GM21447 (cell line): ENCODE measurements around the gene FOXO6.

Source experiments
- ATAC-seq: cut with Tn5 transposase; IDR thresholded peaks from one replicate; pipeline ENCODE4 v1.9.1; 2021; ENCODE audit not compliant: unreplicated experiment

Gene FOXO6

GRCh38 chr1:41400225-41400624 is 39.0 kb downstream of the FOXO6 start:
- no peak for ATAC-seq

- ATAC-seq: no peak
These were observed 40.7 kb downstream of the FOXO6 start for GRCh38 chr1:41401899-41402298.

DNA sequence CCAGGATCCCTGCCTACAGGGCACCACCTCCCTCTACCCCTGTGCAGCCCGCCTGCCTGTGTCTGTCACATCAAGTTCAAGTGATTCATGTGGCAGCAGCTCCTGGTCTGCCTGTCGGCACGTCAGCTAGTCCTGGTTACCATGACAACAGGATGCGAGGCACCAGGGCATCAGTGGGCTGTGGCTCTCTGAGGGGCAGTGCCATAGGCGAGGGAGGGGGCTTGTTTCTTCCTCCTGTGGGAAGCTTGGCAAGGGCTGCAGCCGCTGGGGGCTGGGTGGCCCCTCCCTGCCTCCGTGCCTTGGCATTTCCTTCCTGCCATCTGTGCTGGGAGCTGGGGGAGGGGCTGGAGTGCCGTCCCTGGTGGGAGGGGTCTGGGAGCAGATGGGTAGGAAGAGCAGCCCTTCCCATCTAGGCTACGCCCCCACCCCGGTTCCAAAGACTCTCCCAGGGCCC is 43.1 kb downstream of the FOXO6 start:
- ATAC-seq: no peak

- no peak for ATAC-seq
These were observed 46.5 kb downstream of the FOXO6 start for GRCh38 chr1:41407664-41408252.

DNA sequence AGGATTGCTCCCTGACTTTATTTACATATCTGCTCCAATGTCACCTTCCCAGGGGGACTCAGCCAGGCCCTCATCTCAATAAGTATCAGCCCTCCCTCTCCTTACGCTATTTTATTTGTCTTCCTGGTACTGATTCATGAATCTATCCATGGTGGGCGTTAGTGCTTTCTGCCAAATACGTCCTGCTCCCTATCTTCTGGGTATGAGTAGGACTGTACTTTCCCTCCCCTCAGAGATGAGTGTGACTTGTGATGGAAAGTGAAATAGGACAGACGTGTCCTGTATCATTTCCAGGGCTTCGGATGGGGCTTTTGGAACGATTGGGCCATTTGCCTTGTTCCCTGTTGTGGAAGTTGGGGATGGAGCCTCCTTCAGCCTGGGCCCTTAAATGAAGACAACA is 47.5 kb downstream of the FOXO6 start:
- no peak for ATAC-seq

DNA sequence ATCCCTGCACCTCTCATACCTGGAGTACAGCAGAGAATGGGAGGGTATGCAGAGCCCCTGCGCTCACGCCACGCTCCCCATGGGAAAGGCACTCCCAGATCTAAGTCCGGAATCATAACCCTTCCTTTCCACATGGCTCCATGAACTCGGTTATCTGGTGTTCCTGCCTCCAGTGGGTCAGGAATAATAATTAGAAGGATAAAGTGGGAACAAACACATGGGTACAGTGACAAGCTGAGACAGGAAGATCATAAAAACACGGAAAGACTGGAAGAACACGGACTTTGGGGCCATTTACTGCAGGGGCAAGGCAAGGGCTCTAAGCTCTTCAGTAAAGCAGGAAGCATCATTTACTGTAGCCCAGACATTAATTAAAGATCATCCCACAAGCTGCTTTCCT is 48.6 kb downstream of the FOXO6 start:
- no peak for ATAC-seq

DNA sequence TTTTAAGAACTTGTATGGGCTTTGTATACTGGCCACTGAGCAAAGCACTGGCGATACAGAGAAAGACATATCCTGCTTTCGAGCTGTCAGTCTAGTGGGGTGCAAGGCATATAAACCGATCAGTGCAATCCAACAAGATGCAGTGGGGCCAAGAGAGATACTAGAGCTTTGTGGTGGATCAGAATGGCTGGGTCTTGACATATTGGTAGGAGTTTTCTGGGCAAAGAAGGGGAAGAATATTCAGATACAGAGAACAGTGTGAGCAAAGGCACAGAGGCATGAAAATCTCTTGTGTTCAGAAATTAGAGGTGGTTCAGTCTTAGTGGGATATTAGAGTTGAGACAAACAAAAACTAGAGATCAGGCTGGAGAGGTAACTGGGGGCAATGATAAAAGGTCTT is 49.2 kb downstream of the FOXO6 start:
- ATAC-seq: no peak

- ATAC-seq: no peak
These were observed 50.0 kb downstream of the FOXO6 start for GRCh38 chr1:41411229-41411628.

GRCh38 chr1:41412748-41413147 is 51.5 kb downstream of the FOXO6 start:
- ATAC-seq: no peak

- ATAC-seq: no peak
These were observed 52.6 kb downstream of the FOXO6 start for GRCh38 chr1:41413748-41414281.

DNA sequence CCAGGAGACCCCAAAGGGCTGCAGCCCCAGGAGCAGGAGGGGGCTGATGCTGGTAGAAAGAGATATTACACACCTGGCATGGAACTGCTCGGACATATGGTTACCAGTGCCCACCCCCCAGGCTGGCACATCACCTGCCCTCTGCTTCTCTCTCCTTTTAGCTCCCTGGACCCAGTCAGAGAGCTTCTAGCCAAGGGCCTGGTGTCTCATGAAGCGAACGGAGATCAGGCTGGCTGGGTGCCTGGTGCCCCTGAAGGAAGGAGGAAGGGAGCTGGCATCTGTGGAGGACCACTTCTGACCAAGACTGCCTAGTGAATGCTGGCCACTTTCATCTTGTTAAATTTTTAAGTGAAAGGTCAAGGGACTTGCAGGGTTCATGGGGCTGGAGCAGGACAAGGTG is 53.1 kb downstream of the FOXO6 start:
- no peak for ATAC-seq

GRCh38 chr1:41414716-41415306 is 53.6 kb downstream of the FOXO6 start:
- ATAC-seq: no peak

DNA sequence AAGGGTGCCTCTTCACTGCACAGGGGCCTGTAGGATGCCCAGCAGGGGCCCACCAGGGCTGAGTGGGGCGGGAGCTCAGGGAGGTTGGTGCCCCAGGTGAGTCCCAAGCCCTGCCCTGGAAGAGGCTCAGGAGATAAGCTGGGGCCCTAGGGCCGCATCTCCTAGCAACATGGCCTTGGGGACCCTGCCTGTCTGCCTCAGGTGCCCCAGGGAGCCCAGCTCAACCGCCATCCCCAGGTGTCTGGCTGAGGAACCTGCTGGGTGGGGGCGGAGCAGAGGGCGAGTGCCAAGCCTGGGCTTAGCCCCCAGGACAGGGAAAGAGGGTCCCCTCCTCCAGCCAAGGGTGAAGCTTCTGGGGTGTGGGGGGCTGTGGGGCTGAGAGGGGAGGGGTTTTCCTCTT is 54.8 kb downstream of the FOXO6 start:
- no peak for ATAC-seq

GRCh38 chr1:41416552-41417334 is 55.5 kb downstream of the FOXO6 start:
- ATAC-seq: no peak

DNA sequence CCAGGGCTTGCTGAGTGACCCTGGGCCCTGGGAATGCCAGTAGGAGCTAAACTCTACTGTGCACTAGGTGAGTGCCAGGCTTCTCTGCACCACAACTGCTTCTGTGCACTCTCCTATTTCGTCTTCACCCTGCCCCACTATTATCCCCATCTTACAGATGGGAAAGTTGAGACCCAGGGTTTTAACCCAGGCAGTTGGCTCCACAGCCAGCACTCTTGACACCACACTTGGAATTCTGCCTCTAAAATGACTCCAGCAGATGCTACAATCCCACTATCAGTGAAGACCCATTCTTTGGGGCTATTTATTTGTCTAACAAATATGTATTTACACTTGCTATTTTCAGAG is 56.1 kb downstream of the FOXO6 start:
- no peak for ATAC-seq

DNA sequence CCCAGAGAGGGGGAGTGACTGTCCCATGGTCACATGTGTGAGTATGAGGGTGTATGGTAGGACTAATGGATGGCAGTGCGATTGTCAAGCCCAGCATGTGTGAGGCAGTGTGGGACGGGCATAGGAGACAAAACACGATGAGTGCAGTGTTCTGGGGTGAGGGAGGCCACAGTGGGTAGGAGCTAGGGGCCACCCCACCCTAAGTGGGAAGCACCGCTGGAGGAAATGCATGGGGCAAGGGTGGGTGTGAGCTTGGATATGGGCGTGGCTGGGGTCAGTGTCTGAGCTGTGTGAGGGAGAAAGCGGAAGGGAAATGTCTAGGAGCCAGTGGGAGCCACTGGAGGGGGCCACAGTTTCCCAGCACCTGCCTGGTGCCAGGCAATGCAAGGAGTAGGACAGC is 56.5 kb downstream of the FOXO6 start:
- ATAC-seq: no peak

- no peak for ATAC-seq
These were observed 57.8 kb downstream of the FOXO6 start for GRCh38 chr1:41418857-41419583.

GRCh38 chr1:41419584-41420295 is 58.5 kb downstream of the FOXO6 start:
- ATAC-seq: no peak

GRCh38 chr1:41420351-41420750 is 59.1 kb downstream of the FOXO6 start:
- no peak for ATAC-seq

GRCh38 chr1:41420860-41421259 is 59.6 kb downstream of the FOXO6 start:
- ATAC-seq: no peak

- ATAC-seq: no peak
These were observed 61.1 kb downstream of the FOXO6 start for GRCh38 chr1:41422306-41422705.
